ENCODE measurements around the gene KRTCAP2.

GRCh38 chr1:155131856-155132255 lies 41.2 kb downstream of the KRTCAP2 start:
- no peak for TF ChIP-seq CTCF (IDR thresholded peaks at IDR 0.05)
- no peak for TF ChIP-seq POLR2A (IDR thresholded peaks at IDR 0.05)

All from ovary (tissue), 3 donors.